GM19324 (cell line): Measurements from ENCODE around the gene SMIM24.
"Not testable (repeated sequence)": the region's sequence is repeated elsewhere in the genome, so short reads cannot be mapped to it uniquely, and the experiment has no call there.

Experiments used
- ATAC-seq: cut with Tn5 transposase; IDR thresholded peaks from one replicate; pipeline ENCODE4 v1.9.1; 2021; ENCODE audit warnings: mild to moderate bottlenecking, moderate library complexity; ENCODE audit not compliant: unreplicated experiment, low FRiP score

SMIM24 gene

GRCh38 chr19:3480383-3481091 is at the start of gene SMIM24:
SMIM24 (minus strand) TSS chr19:3480525; CDS start chr19:3480463, 62 bp downstream.
- no peak for ATAC-seq

GRCh38 chr19:3529299-3529698 is 49.0 kb upstream of the SMIM24 start:
- ATAC-seq: not testable (repeated sequence)

- no peak for ATAC-seq
Observed at GRCh38 chr19:3528539-3529211, 48.4 kb upstream of the SMIM24 start.

- ATAC-seq: no peak
Observed at GRCh38 chr19:3528080-3528479, 47.8 kb upstream of the SMIM24 start.

GRCh38 chr19:3527238-3527910 is 47.0 kb upstream of the SMIM24 start:
- ATAC-seq: no peak

GRCh38 chr19:3526507-3527237 is 46.3 kb upstream of the SMIM24 start:
- ATAC-seq: no peak

- no peak for ATAC-seq
Observed at GRCh38 chr19:3524904-3525451, 44.7 kb upstream of the SMIM24 start.

- ATAC-seq: no peak
Observed at GRCh38 chr19:3524078-3524842, 43.9 kb upstream of the SMIM24 start.

- no peak for ATAC-seq
Observed at GRCh38 chr19:3523361-3524077, 43.2 kb upstream of the SMIM24 start.

- ATAC-seq: no peak
Observed at GRCh38 chr19:3522421-3523360, 42.4 kb upstream of the SMIM24 start.

GRCh38 chr19:3521104-3521445 is 40.8 kb upstream of the SMIM24 start:
- no peak for ATAC-seq

- no peak for ATAC-seq
Observed at GRCh38 chr19:3520166-3521103, 40.1 kb upstream of the SMIM24 start.

- no peak for ATAC-seq
Observed at GRCh38 chr19:3519126-3519525, 38.8 kb upstream of the SMIM24 start.

- no peak for ATAC-seq
Observed at GRCh38 chr19:3518659-3519058, 38.3 kb upstream of the SMIM24 start.

- no peak for ATAC-seq
Observed at GRCh38 chr19:3518255-3518654, 37.9 kb upstream of the SMIM24 start.

- no peak for ATAC-seq
Observed at GRCh38 chr19:3517638-3518037, 37.3 kb upstream of the SMIM24 start.

- ATAC-seq: no peak
Observed at GRCh38 chr19:3516675-3517207, 36.4 kb upstream of the SMIM24 start.
